ENCODE data around the gene CPVL. TPM values are rescaled to one million over a fixed set of nuclear protein-coding genes. Genes with fewer than 3 reads are reported as not detected.

Gene CPVL
- total and polyA plus RNA-seq, 7 experiments from 2014 or later: 0.32 to 88.3 (median 3.0) TPM

DNA sequence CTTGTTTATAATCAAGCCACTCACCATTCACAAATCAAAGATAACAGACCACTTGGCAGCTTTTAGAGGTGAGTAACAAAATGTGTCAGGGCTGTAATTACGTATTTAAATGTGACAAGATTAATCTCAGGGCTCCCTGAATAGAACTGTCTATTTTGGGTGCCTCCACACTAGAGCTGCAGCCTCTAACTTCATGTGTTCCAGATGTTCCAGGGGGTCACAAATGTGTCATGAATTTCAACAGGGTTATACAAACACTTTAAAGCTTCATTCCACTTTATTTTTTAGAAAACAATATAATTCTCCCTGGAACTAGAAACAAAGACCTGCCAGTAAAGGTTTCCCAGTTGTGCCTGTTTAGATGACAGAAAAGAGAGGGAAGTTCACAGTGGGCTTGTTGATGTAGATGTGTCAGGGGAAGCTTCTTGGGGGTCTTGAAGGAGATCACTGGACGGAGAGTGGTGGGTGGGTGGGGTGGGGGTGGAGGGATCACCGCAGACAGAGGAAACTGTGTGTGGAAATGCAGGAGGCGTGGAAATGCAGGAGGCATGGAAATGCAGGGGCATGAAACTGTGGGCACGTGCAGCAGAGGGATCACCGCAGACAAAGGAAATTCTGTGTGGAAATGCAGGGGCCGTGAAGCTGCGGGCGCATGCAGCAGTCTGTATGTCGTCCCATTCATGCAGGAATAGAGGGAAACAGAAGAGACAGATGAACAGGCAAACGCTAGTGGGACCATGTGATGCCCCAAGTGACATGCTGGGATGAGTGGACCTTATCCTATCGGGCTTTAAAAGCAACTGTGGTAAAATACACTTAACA lies 146.2 kb downstream of the CPVL start:
- ChIA-PET CTCF (no interaction called here), POLR2A (no interaction called here)
- no peak overlapping the region for H3K27ac Mint-ChIP-seq
- no peaks in the 10 kb centered on the region for H3K36me3 Mint-ChIP-seq
- Histone ChIP-seq H3K36me3 (ENCODE audit: control insufficient read depth in 2 of 3, insufficient read depth in 3 of 3, low read length in 3 of 3) (no peaks in the 10 kb centered on the region), H3K27ac (ENCODE audit: low read depth, low read length) (no peak overlapping the region), H3K9me3 (ENCODE audit: control insufficient read depth in 2 of 3, low read length in 3 of 3) (no peaks in the 10 kb centered on the region), H3K4me3 (ENCODE audit: low read length) (no peak overlapping the region), H3K27me3 (ENCODE audit: control insufficient read depth in 2 of 2, insufficient read depth in 2 of 2, low read length in 2 of 2) (no peaks in the 10 kb centered on the region), H3K4me1 (ENCODE audit: control insufficient read depth in 2 of 2, insufficient read depth in 2 of 2, low read length in 2 of 2) (no peaks in the 10 kb centered on the region)
- peaks cover 0 to 5% (median 0%) of the 10 kb centered on the region in 11 donors for H3K9me3 Mint-ChIP-seq
- H3K27me3 Mint-ChIP-seq: peaks cover 0 to 15% (median 8%) of the 10 kb centered on the region in 5 donors
- intact Hi-C loops (cut with micrococcal nuclease): no loop called here
- DNase-seq: no peak
- H3K4me3 Mint-ChIP-seq: no peak overlapping the region
- ATAC-seq: no peak
- H3K4me1 Mint-ChIP-seq: no peaks in the 10 kb centered on the region

DNA sequence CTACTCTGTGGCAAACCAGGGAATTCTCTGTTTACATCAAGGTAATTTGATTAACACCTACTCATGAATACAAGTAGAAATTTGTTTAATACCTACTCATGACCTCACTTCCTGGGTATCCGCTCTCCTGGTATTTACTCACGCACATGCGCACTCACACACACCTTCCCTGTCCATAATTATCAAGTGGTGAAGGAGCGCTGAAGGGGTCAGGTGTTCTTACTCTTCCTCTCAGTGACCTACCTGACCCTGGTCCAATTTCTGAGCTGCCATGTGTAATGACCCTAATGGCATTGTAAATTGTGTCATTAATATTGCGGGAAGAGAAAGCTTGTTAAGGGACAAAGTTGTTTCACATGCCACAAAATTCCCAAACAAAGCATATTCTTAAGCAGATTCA lies 146.9 kb downstream of the CPVL start:
- no peaks in the 10 kb centered on the region for H3K4me1 ChIP-seq (ENCODE audit: control insufficient read depth in 2 of 2, insufficient read depth in 2 of 2, low read length in 2 of 2)
- CTCF ChIA-PET: no interaction called here
- no peak overlapping the region for H3K4me3 ChIP-seq (ENCODE audit: low read length)
- peaks cover 0 to 5% (median 0%) of the 10 kb centered on the region in 11 donors for H3K9me3 Mint-ChIP-seq
- peaks cover 0 to 14% (median 8%) of the 10 kb centered on the region in 5 donors for H3K27me3 Mint-ChIP-seq
- intact Hi-C loops (cut with micrococcal nuclease): no loop called here
- DNase-seq: no peak
- no peaks in the 10 kb centered on the region for H3K36me3 Mint-ChIP-seq
- no peak overlapping the region for H3K27ac ChIP-seq (ENCODE audit: low read depth, low read length)
- H3K9me3 ChIP-seq (ENCODE audit: control insufficient read depth in 2 of 3, low read length in 3 of 3): no peaks in the 10 kb centered on the region
- no peaks in the 10 kb centered on the region for H3K36me3 ChIP-seq (ENCODE audit: control insufficient read depth in 2 of 3, insufficient read depth in 3 of 3, low read length in 3 of 3)
- no peak overlapping the region for H3K4me3 Mint-ChIP-seq
- POLR2A ChIA-PET: no interaction called here
- no peak overlapping the region for H3K27ac Mint-ChIP-seq
- H3K4me1 Mint-ChIP-seq: no peaks in the 10 kb centered on the region
- no peak for ATAC-seq
- H3K27me3 ChIP-seq (ENCODE audit: control insufficient read depth in 2 of 2, insufficient read depth in 2 of 2, low read length in 2 of 2): no peaks in the 10 kb centered on the region

DNA sequence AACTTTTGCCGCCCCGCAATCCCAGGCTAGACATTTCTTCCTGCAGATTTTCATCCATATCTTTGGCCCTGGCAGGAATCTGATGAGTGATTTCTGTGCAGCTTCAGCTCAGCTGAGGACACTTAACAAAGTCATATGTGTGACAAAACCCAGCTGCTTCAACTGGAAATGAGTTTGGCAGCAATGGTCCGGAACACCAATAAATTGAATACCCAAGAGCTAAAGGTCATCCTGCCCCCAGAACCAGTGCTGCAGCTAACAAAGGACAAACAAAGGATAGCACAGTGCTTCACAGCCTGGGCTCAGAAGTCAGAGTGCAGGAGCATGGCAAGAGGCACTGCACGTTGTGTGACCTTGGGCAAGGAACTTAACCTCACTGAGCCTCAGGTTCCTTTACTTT lies 148.2 kb downstream of the CPVL start:
- H3K4me3 Mint-ChIP-seq: no peak overlapping the region
- ChIA-PET POLR2A (no interaction called here), CTCF (no interaction called here)
- H3K9me3 ChIP-seq (ENCODE audit: control insufficient read depth in 2 of 3, low read length in 3 of 3): no peaks in the 10 kb centered on the region
- no peak overlapping the region for H3K27ac Mint-ChIP-seq
- H3K27me3 ChIP-seq (ENCODE audit: control insufficient read depth in 2 of 2, insufficient read depth in 2 of 2, low read length in 2 of 2): no peaks in the 10 kb centered on the region
- H3K4me3 ChIP-seq (ENCODE audit: low read length): no peak overlapping the region
- no peaks in the 10 kb centered on the region for H3K36me3 Mint-ChIP-seq
- ATAC-seq (no peak), DNase-seq (no peak)
- H3K27ac ChIP-seq (ENCODE audit: low read depth, low read length): no peak overlapping the region
- no peaks in the 10 kb centered on the region for H3K36me3 ChIP-seq (ENCODE audit: control insufficient read depth in 2 of 3, insufficient read depth in 3 of 3, low read length in 3 of 3)
- peaks cover 0 to 5% (median 0%) of the 10 kb centered on the region in 11 donors for H3K9me3 Mint-ChIP-seq
- intact Hi-C loops (cut with micrococcal nuclease): no loop called here
- H3K27me3 Mint-ChIP-seq: peaks cover 0 to 22% (median under 1%) of the 10 kb centered on the region in 5 donors
- H3K4me1 Mint-ChIP-seq: no peaks in the 10 kb centered on the region
- H3K4me1 ChIP-seq (ENCODE audit: control insufficient read depth in 2 of 2, insufficient read depth in 2 of 2, low read length in 2 of 2): no peaks in the 10 kb centered on the region

DNA sequence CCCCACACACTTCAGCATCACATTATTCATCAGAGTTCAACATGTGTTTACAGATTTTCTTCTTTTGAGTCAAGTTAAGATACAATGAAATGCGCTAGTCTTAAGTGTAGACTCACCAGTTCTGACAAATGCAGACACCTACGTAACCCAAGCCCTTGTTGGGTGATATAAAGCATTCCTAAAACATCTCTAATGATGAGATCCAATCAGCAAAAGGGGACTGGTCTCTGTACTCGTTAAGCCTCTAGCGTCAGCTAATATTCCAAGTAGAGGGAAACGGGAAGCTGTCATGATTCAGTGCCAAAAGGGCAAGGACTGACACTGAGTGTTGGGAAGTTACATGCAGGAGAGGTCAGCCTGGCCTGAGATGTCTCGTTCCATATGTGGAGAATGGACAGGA lies 149.5 kb downstream of the CPVL start:
- no peaks in the 10 kb centered on the region for H3K27me3 ChIP-seq (ENCODE audit: control insufficient read depth in 2 of 2, insufficient read depth in 2 of 2, low read length in 2 of 2)
- H3K9me3 Mint-ChIP-seq: no peaks in the 10 kb centered on the region
- H3K4me1 Mint-ChIP-seq: no peaks in the 10 kb centered on the region
- CTCF ChIA-PET: no interaction called here
- peaks cover 0 to 27% (median 0%) of the 10 kb centered on the region in 5 donors for H3K27me3 Mint-ChIP-seq
- POLR2A ChIA-PET: no interaction called here
- H3K4me3 Mint-ChIP-seq: no peak overlapping the region
- ATAC-seq (no peak), DNase-seq (no peak)
- no peak overlapping the region for H3K27ac Mint-ChIP-seq
- no peaks in the 10 kb centered on the region for H3K36me3 Mint-ChIP-seq
- no peak overlapping the region for H3K4me3 ChIP-seq (ENCODE audit: low read length)
- H3K36me3 ChIP-seq (ENCODE audit: control insufficient read depth in 2 of 3, insufficient read depth in 3 of 3, low read length in 3 of 3): no peaks in the 10 kb centered on the region
- H3K27ac ChIP-seq (ENCODE audit: low read depth, low read length): no peak overlapping the region
- intact Hi-C loops (cut with micrococcal nuclease): no loop called here
- H3K9me3 ChIP-seq (ENCODE audit: control insufficient read depth in 2 of 3, low read length in 3 of 3): no peaks in the 10 kb centered on the region
- H3K4me1 ChIP-seq (ENCODE audit: control insufficient read depth in 2 of 2, insufficient read depth in 2 of 2, low read length in 2 of 2): no peaks in the 10 kb centered on the region

DNA sequence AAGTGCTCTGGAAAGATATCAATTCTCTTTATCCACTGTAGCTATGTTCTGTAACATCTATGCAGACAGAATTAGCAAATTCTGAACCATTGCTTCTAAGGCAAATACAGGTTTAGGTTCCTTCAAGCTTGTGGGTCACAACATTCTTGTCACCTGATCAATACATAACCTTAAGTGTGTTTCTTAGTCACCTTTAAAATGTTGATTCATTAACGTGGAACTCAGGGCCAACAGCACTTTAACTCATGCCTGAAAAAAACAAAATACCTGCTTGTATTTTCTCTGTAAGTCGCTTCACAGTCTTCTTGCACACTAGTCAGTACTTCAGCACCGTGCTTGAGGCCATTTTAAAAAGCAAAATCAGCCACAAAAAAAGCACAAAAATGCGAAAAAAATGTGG lies 153.0 kb downstream of the CPVL start:
- peaks cover 0 to 39% (median 13%) of the 10 kb centered on the region in 5 donors for H3K27me3 Mint-ChIP-seq
- DNase-seq: no peak
- intact Hi-C loops (cut with micrococcal nuclease): no loop called here
- Histone ChIP-seq H3K36me3 (ENCODE audit: control insufficient read depth in 2 of 3, insufficient read depth in 3 of 3, low read length in 3 of 3) (no peaks in the 10 kb centered on the region), H3K4me3 (ENCODE audit: low read length) (no peak overlapping the region), H3K9me3 (ENCODE audit: control insufficient read depth in 2 of 3, low read length in 3 of 3) (no peaks in the 10 kb centered on the region), H3K4me1 (ENCODE audit: control insufficient read depth in 2 of 2, insufficient read depth in 2 of 2, low read length in 2 of 2) (no peaks in the 10 kb centered on the region), H3K27ac (ENCODE audit: low read depth, low read length) (no peak overlapping the region), H3K27me3 (ENCODE audit: control insufficient read depth in 2 of 2, insufficient read depth in 2 of 2, low read length in 2 of 2) (no peaks in the 10 kb centered on the region)
- no peaks in the 10 kb centered on the region for H3K36me3 Mint-ChIP-seq
- H3K4me1 Mint-ChIP-seq: no peaks in the 10 kb centered on the region
- H3K9me3 Mint-ChIP-seq: no peaks in the 10 kb centered on the region
- H3K27ac Mint-ChIP-seq: no peak overlapping the region
- ATAC-seq: no peak
- no peak overlapping the region for H3K4me3 Mint-ChIP-seq
- ChIA-PET POLR2A (no interaction called here), CTCF (interaction anchor here (0.6 kb wide), 1 partner anchor 641 kb away, joined by 5 read pairs; no protein-coding TSS in a partner anchor)

DNA sequence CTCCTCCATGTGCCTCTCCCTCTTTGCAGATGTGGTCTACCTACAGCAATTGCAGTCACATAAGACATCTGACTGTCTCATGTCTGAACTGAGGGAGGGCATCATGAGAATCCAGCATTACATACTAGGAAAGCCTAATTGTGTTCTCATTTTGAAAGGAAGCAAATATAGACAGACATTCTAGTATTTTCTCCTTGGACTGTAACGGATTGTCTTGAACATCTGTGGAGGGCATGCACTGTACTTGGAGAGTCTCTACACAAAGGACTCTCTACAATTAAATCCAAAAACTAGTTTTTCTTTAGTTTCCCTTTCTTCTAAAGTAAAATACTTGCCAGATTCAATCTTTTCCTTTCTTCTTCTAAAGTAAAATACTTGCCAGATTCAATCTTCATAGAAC lies 153.5 kb downstream of the CPVL start:
- Histone ChIP-seq H3K36me3 (ENCODE audit: control insufficient read depth in 2 of 3, insufficient read depth in 3 of 3, low read length in 3 of 3) (no peaks in the 10 kb centered on the region), H3K9me3 (ENCODE audit: control insufficient read depth in 2 of 3, low read length in 3 of 3) (no peaks in the 10 kb centered on the region), H3K27ac (ENCODE audit: low read depth, low read length) (no peak overlapping the region), H3K4me1 (ENCODE audit: control insufficient read depth in 2 of 2, insufficient read depth in 2 of 2, low read length in 2 of 2) (no peaks in the 10 kb centered on the region), H3K27me3 (ENCODE audit: control insufficient read depth in 2 of 2, insufficient read depth in 2 of 2, low read length in 2 of 2) (no peaks in the 10 kb centered on the region), H3K4me3 (ENCODE audit: low read length) (no peak overlapping the region)
- H3K4me3 Mint-ChIP-seq: no peak overlapping the region
- peaks cover 0 to 39% (median 13%) of the 10 kb centered on the region in 5 donors for H3K27me3 Mint-ChIP-seq
- intact Hi-C loops (cut with micrococcal nuclease): no loop called here
- no peaks in the 10 kb centered on the region for H3K9me3 Mint-ChIP-seq
- ChIA-PET POLR2A (no interaction called here), CTCF (no interaction called here)
- ATAC-seq (no peak), DNase-seq (no peak)
- H3K36me3 Mint-ChIP-seq: no peaks in the 10 kb centered on the region
- no peaks in the 10 kb centered on the region for H3K4me1 Mint-ChIP-seq
- no peak overlapping the region for H3K27ac Mint-ChIP-seq

All from naive thymus-derived CD4-positive, alpha-beta T cell (primary cell).